HL-60 (cell line): ENCODE results near the gene PTPRD.

Source experiments
- DNase-seq, 2 experiments: peaks; one replicate each; pipeline ENCODE4 v3.0.0-alpha.2; 2010 to 2020; ENCODE audit warnings: low read depth in 1 of 2, low spot score in 1 of 2
- H3K27ac ChIP-seq: fragments of 250-450 bp; sonication (Bioruptor Pico); replicated peaks from 2 replicates; pipeline ENCODE4 v1.5.1; 2020; ENCODE audit warnings: mild to moderate bottlenecking, moderate library complexity
- H3K27me3 ChIP-seq: fragments of 250-450 bp; sonication (Bioruptor Pico); 2 replicates; pipeline ENCODE4 v1.5.1; 2021; ENCODE audit warnings: mild to moderate bottlenecking, moderate library complexity; ENCODE audit not compliant: insufficient read depth, poor library complexity, severe bottlenecking
- H3K4me3 ChIP-seq: replicated peaks from 2 replicates; pipeline ENCODE4 v1.5.1; 2011; ENCODE audit warnings: mild to moderate bottlenecking, control low read depth, low read length; ENCODE audit not compliant: insufficient read depth
- GABPA ChIP-seq: IDR thresholded peaks from 2 replicates; pipeline ENCODE4 v1.6.1; 2012; ENCODE audit warnings: low read depth
- POLR2AphosphoS5 ChIP-seq: IDR thresholded peaks from 2 replicates; pipeline ENCODE4 v1.6.1; 2012; ENCODE audit warnings: low read depth
- SPI1 ChIP-seq: IDR thresholded peaks from 2 replicates; pipeline ENCODE4 v1.6.1; 2012; ENCODE audit warnings: low read depth, mild to moderate bottlenecking, borderline replicate concordance
- TF ChIP-seq, protein P1 (sequence below): IDR thresholded peaks from one replicate; pipeline ENCODE4 v1.5.1; 2011; ENCODE audit warnings: low read length, control low read depth, inconsistent platforms; ENCODE audit not compliant: insufficient read depth
- TF ChIP-seq, protein P2 (sequence below): IDR thresholded peaks from 2 replicates; pipeline ENCODE4 v1.6.1; 2012; ENCODE audit warnings: low read depth; ENCODE audit not compliant: insufficient replicate concordance

Gene PTPRD

DNA sequence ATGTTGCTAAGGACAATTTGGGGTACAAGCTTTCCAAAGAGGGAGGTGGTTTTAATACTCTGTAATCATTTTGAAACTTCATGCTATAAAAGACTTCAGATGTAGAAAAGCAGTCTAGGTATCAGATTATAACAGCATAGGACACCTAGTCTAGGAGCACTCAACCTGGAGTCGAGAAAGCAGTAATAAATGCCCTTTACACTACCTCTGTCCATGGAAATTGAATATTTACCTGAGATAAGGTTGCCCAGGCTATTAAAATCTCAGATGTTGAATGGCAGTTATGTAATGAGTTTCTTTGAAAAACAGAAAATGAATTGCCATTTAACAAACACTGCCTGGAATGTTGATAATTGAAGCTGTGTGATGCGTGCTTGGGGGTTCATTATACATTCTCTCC, 2251.4 kb downstream of the PTPRD start:
- no peak for DNase-seq
- peaks cover 4% of the 10 kb centered on the region for H3K27me3 ChIP-seq
- TF ChIP-seq, protein P1, sequence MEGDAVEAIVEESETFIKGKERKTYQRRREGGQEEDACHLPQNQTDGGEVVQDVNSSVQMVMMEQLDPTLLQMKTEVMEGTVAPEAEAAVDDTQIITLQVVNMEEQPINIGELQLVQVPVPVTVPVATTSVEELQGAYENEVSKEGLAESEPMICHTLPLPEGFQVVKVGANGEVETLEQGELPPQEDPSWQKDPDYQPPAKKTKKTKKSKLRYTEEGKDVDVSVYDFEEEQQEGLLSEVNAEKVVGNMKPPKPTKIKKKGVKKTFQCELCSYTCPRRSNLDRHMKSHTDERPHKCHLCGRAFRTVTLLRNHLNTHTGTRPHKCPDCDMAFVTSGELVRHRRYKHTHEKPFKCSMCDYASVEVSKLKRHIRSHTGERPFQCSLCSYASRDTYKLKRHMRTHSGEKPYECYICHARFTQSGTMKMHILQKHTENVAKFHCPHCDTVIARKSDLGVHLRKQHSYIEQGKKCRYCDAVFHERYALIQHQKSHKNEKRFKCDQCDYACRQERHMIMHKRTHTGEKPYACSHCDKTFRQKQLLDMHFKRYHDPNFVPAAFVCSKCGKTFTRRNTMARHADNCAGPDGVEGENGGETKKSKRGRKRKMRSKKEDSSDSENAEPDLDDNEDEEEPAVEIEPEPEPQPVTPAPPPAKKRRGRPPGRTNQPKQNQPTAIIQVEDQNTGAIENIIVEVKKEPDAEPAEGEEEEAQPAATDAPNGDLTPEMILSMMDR: no peak
- TF ChIP-seq, protein P2, sequence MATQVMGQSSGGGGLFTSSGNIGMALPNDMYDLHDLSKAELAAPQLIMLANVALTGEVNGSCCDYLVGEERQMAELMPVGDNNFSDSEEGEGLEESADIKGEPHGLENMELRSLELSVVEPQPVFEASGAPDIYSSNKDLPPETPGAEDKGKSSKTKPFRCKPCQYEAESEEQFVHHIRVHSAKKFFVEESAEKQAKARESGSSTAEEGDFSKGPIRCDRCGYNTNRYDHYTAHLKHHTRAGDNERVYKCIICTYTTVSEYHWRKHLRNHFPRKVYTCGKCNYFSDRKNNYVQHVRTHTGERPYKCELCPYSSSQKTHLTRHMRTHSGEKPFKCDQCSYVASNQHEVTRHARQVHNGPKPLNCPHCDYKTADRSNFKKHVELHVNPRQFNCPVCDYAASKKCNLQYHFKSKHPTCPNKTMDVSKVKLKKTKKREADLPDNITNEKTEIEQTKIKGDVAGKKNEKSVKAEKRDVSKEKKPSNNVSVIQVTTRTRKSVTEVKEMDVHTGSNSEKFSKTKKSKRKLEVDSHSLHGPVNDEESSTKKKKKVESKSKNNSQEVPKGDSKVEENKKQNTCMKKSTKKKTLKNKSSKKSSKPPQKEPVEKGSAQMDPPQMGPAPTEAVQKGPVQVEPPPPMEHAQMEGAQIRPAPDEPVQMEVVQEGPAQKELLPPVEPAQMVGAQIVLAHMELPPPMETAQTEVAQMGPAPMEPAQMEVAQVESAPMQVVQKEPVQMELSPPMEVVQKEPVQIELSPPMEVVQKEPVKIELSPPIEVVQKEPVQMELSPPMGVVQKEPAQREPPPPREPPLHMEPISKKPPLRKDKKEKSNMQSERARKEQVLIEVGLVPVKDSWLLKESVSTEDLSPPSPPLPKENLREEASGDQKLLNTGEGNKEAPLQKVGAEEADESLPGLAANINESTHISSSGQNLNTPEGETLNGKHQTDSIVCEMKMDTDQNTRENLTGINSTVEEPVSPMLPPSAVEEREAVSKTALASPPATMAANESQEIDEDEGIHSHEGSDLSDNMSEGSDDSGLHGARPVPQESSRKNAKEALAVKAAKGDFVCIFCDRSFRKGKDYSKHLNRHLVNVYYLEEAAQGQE: no peak
- no peak overlapping the region for H3K27ac ChIP-seq
- H3K4me3 ChIP-seq: no peak overlapping the region

DNA sequence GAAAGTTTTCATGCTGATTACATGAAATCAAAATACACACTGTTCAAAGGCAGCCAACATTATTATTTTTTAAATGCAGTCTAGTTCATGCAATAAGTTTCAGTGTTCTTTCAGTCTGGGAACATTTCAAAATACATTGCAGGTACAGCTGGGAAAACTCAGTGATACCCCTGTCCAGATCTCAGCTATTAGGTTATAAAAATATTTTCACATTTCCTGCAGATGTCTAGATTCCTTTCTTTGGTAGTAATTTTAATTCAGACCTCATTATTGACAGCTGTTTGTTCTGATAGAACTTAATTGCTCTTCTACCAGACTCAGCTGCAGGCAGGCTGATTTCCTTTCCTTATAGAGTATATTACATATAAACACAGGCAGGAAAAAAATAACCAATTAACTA, 2256.4 kb downstream of the PTPRD start:
- H3K4me3 ChIP-seq: no peak overlapping the region
- TF ChIP-seq, protein P2: no peak
- TF ChIP-seq, protein P1: no peak
- TF ChIP-seq SPI1 (no peak), POLR2AphosphoS5 (no peak), GABPA (no peak)
- H3K27me3 ChIP-seq: peaks cover 4% of the 10 kb centered on the region
- no peak for DNase-seq
- no peak overlapping the region for H3K27ac ChIP-seq

DNA sequence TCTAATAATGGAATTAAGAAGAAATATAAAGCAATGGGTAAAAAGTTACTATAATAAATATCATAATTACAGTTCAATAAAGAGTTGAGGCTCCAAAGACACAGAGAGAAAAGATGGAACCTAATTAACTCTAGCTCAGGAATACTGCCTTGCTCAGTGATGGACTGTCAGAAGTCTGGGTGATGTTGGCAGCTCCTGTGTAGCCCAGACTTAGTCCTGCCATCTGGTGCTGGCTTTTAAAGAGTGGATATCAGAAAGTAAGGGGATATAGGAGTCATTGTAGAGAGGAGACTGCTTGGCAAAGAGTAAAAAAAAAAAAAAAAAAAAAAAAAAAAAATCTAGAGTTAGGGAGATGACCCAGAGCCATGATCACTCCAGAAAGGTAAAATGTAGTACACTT, 2261.4 kb downstream of the PTPRD start:
- Histone ChIP-seq H3K27ac (no peak overlapping the region), H3K4me3 (no peak overlapping the region), H3K27me3 (no peaks in the 10 kb centered on the region)
- DNase-seq: no peak
- TF ChIP-seq POLR2AphosphoS5: no peak
- TF ChIP-seq GABPA: no peak
- TF ChIP-seq SPI1: no peak
- TF ChIP-seq, protein P2: no peak
- TF ChIP-seq, protein P1: no peak
